Keratinocyte (primary cell): ENCODE results near the gene TBCE.
"Not testable (repeated sequence)": the region's sequence is repeated elsewhere in the genome, so short reads cannot be mapped to it uniquely, and the experiment has no call there.

ENCODE experiments used
- EZH2 ChIP-seq: IDR thresholded peaks from one replicate; pipeline ENCODE4 v1.6.1; 2012; ENCODE audit warnings: inconsistent platforms, mild to moderate bottlenecking, low read length, moderate library complexity
- TF ChIP-seq, protein P1 (sequence below), 3 experiments: IDR thresholded peaks in 1 of 3; conservative IDR thresholded peaks in 1 of 3; optimal IDR thresholded peaks in 1 of 3; 2 replicates in 2 of 3; 3 replicates in 1 of 3; pipeline versions ENCODE3 to v1.5.1; 2011; ENCODE audit warnings: low read length in 3 of 3, mild to moderate bottlenecking in 3 of 3, moderate library complexity in 2 of 3, control low read depth in 1 of 3, inconsistent platforms in 1 of 3; ENCODE audit not compliant: insufficient read depth in 2 of 3; ENCODE audit errors: extremely low read depth in 1 of 3

DNA sequence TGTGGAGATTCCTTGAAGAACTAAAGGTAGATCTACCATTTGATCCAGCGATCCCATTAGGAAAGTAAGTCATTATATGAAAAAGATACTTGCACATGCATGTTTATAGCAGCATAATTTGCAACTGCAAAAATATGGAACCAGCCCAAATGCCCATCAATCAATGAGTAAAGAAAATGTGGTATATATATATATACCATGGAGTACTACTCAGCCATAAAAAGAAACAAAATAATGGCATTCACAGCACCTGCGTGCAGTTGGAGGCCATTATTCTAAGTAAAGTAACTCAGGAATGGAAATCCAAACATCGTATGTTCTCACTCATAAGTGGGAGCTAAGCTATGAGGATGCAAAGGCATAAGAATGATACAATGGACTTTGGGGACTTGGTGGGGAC, 95.6 kb downstream of the TBCE start:
- TF ChIP-seq, protein P1, sequence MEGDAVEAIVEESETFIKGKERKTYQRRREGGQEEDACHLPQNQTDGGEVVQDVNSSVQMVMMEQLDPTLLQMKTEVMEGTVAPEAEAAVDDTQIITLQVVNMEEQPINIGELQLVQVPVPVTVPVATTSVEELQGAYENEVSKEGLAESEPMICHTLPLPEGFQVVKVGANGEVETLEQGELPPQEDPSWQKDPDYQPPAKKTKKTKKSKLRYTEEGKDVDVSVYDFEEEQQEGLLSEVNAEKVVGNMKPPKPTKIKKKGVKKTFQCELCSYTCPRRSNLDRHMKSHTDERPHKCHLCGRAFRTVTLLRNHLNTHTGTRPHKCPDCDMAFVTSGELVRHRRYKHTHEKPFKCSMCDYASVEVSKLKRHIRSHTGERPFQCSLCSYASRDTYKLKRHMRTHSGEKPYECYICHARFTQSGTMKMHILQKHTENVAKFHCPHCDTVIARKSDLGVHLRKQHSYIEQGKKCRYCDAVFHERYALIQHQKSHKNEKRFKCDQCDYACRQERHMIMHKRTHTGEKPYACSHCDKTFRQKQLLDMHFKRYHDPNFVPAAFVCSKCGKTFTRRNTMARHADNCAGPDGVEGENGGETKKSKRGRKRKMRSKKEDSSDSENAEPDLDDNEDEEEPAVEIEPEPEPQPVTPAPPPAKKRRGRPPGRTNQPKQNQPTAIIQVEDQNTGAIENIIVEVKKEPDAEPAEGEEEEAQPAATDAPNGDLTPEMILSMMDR (optimal IDR thresholded peaks at IDR 0.05 in 1 of 3, IDR thresholded peaks at IDR 0.05 in 1 of 3, conservative IDR thresholded peaks at IDR 0.05 in 1 of 3; ENCODE audit: extremely low read depth in 1 of 3, insufficient read depth in 2 of 3, low read length in 3 of 3), result not testable (repeated sequence)
- not testable (repeated sequence) for TF ChIP-seq EZH2
